Stomach (tissue), 4 donors: Measurements from ENCODE around the gene FGFR2.

Source experiments
- EP300 ChIP-seq: sonication (generic); formaldehyde crosslinking; IDR thresholded peaks from one replicate; pipeline ENCODE4 v1.6.1; 2017; ENCODE audit warnings: antibody characterized with exemption
- POLR2A ChIP-seq, 4 donors: fragments of 450-650 bp; IDR thresholded peaks; one replicate each; pipeline ENCODE4 v1.6.1; 2016; ENCODE audit warnings: antibody characterized with exemption in 4 of 4, control low read depth in 2 of 4, mild to moderate bottlenecking in 1 of 4, moderate library complexity in 1 of 4
- TF ChIP-seq, protein P1 (sequence below), 7 experiments: fragments of 450-650 bp in 4 of 7; fragments of 200-600 bp in 3 of 7; sonication (generic) in 3 of 7; IDR thresholded peaks; one replicate each; pipeline ENCODE4 v1.5.1; 2016 to 2019; ENCODE audit warnings: antibody characterized with exemption in 7 of 7, control low read depth in 2 of 7, mild to moderate bottlenecking in 1 of 7

- TF ChIP-seq, protein P1, sequence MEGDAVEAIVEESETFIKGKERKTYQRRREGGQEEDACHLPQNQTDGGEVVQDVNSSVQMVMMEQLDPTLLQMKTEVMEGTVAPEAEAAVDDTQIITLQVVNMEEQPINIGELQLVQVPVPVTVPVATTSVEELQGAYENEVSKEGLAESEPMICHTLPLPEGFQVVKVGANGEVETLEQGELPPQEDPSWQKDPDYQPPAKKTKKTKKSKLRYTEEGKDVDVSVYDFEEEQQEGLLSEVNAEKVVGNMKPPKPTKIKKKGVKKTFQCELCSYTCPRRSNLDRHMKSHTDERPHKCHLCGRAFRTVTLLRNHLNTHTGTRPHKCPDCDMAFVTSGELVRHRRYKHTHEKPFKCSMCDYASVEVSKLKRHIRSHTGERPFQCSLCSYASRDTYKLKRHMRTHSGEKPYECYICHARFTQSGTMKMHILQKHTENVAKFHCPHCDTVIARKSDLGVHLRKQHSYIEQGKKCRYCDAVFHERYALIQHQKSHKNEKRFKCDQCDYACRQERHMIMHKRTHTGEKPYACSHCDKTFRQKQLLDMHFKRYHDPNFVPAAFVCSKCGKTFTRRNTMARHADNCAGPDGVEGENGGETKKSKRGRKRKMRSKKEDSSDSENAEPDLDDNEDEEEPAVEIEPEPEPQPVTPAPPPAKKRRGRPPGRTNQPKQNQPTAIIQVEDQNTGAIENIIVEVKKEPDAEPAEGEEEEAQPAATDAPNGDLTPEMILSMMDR (IDR thresholded peaks at IDR 0.05): no peak
- no peak for TF ChIP-seq EP300
- TF ChIP-seq POLR2A (IDR thresholded peaks at IDR 0.05): no peak
Observed at GRCh38 chr10:121531830-121532178, 66.4 kb downstream of the FGFR2 start.
